Keratinocyte (primary cell): ENCODE data around the gene SLC4A5. TPM values are rescaled to one million over a fixed set of nuclear protein-coding genes. Genes with fewer than 3 reads are reported as not detected.

Experiments
- DNase-seq: peaks from one replicate; pipeline ENCODE4 v3.0.0-alpha.2; 2011; ENCODE audit warnings: low read depth, missing footprints, low spot score
- FAIRE-seq: peaks from 2 replicates; lab custom pipeline; 2011; peaks lifted over from hg19 to GRCh38; lab: Jason Lieb, UNC
- H2AFZ ChIP-seq: 2 replicates; pipeline ENCODE4 v1.6.0; 2012; ENCODE audit warnings: low read length, control low read depth, inconsistent platforms; ENCODE audit not compliant: control insufficient read depth
- H3K27ac ChIP-seq: 2 replicates; pipeline ENCODE4 v1.5.1; 2011; ENCODE audit warnings: low read length; ENCODE audit not compliant: control insufficient read depth, insufficient read depth
- H3K27me3 ChIP-seq: 3 replicates; pipeline ENCODE4 v1.6.0; 2011; ENCODE audit warnings: low read length; ENCODE audit not compliant: control insufficient read depth, insufficient read depth; ENCODE audit errors: extremely low read depth
- H3K36me3 ChIP-seq, 2 experiments: 2 replicates in 1 of 2; 3 replicates in 1 of 2; pipeline ENCODE4 v1.5.1; 2011; ENCODE audit warnings: low read length in 2 of 2, mild to moderate bottlenecking in 1 of 2; ENCODE audit not compliant: control insufficient read depth in 2 of 2, insufficient read depth in 2 of 2; ENCODE audit errors: extremely low read depth in 1 of 2
- H3K4me1 ChIP-seq: 3 replicates; pipeline ENCODE4 v1.5.1; 2011; ENCODE audit warnings: low read length; ENCODE audit not compliant: control insufficient read depth, insufficient read depth; ENCODE audit errors: extremely low read depth
- H3K4me2 ChIP-seq: 3 replicates; pipeline ENCODE4 v1.6.0; 2011; ENCODE audit warnings: low read depth, low read length; ENCODE audit not compliant: control insufficient read depth, insufficient read depth; ENCODE audit errors: extremely low read depth
- H3K4me3 ChIP-seq, 3 experiments: fragments of 200-600 bp in 1 of 3; sonication (generic) in 1 of 3; 2 replicates in 2 of 3; 3 replicates in 1 of 3; pipeline ENCODE4 v1.5.1; 2011 to 2016; ENCODE audit warnings: low read length in 3 of 3, mild to moderate bottlenecking in 3 of 3, control low read depth in 2 of 3, inconsistent platforms in 1 of 3, low read depth in 1 of 3, mixed read lengths in 1 of 3, mixed run types in 1 of 3, moderate library complexity in 1 of 3; ENCODE audit not compliant: control insufficient read depth in 2 of 3, insufficient read depth in 2 of 3; ENCODE audit errors: extremely low read depth in 1 of 3
- H3K79me2 ChIP-seq: 2 replicates; pipeline ENCODE4 v1.6.0; 2012; ENCODE audit warnings: low read length; ENCODE audit not compliant: control insufficient read depth, insufficient read depth
- H3K9ac ChIP-seq: 3 replicates; pipeline ENCODE4 v1.6.0; 2011; ENCODE audit warnings: low read length; ENCODE audit not compliant: control insufficient read depth, insufficient read depth; ENCODE audit errors: extremely low read depth
- H3K9me1 ChIP-seq: 3 replicates; pipeline ENCODE4 v1.6.0; 2011; ENCODE audit warnings: low read length; ENCODE audit not compliant: control insufficient read depth, insufficient read depth; ENCODE audit errors: extremely low read depth
- H3K9me3 ChIP-seq: 2 replicates; pipeline ENCODE4 v1.5.1; 2012; ENCODE audit warnings: low read depth, low read length; ENCODE audit not compliant: control insufficient read depth
- H4K20me1 ChIP-seq: 3 replicates; pipeline ENCODE4 v1.6.0; 2011; ENCODE audit warnings: low read length; ENCODE audit not compliant: control insufficient read depth, insufficient read depth; ENCODE audit errors: extremely low read depth
- EZH2 ChIP-seq: IDR thresholded peaks from one replicate; pipeline ENCODE4 v1.6.1; 2012; ENCODE audit warnings: inconsistent platforms, mild to moderate bottlenecking, low read length, moderate library complexity
- dilution Hi-C: fragments of 300-500 bp; cut with MboI; formaldehyde crosslinking; loops from one replicate; pipeline ENCODE4 v1.7.0; 2020; ENCODE audit warnings: low sequenced_read_pairs; ENCODE audit not compliant: extremely low pct_ligation_motif_present
- polyA plus RNA-seq, 5 experiments: library from polyadenylated mRNA; depleted of rRNA in 3 of 5; stranded (reverse) in 3 of 5; stranded (forward) in 1 of 5; unstranded in 1 of 5; fragments of >200 nt; gene quantifications; 1 replicate in 1 of 5; 2 replicates in 3 of 5; 3 replicates in 1 of 5; pipeline versions ENCODE4 v1.2.1 to v1.2.3, GENCODE V29; 2011 to 2012; ENCODE audit warnings: missing spikeins in 2 of 5, low read depth in 1 of 5, low replicate concordance in 1 of 5
- TF ChIP-seq, protein P1 (sequence below), 3 experiments: IDR thresholded peaks in 1 of 3; conservative IDR thresholded peaks in 1 of 3; optimal IDR thresholded peaks in 1 of 3; 2 replicates in 2 of 3; 3 replicates in 1 of 3; pipeline versions ENCODE3 to v1.5.1; 2011; ENCODE audit warnings: low read length in 3 of 3, mild to moderate bottlenecking in 3 of 3, moderate library complexity in 2 of 3, control low read depth in 1 of 3, inconsistent platforms in 1 of 3; ENCODE audit not compliant: insufficient read depth in 2 of 3; ENCODE audit errors: extremely low read depth in 1 of 3

SLC4A5 gene
- polyA plus RNA-seq, 1 donor (not counting 4 experiments of a cell fraction or from before 2014, with no cell fraction given) = 0.22 TPM

GRCh38 chr2:74178211-74179062 is 164.8 kb downstream of the SLC4A5 start, which contains the start of gene MOB1A:
TSS of gene MOB1A (minus strand) at chr2:74178879. CDS start at chr2:74178674, 205 bp downstream.
- peak within 1 kb of the TSS; percentile 92 for H3K4me2 ChIP-seq
- peak within 1 kb of the TSS; percentile 92 for H3K9ac ChIP-seq
- H3K79me2 ChIP-seq = peaks cover 50% of the 10 kb centered on the region
- peak within 1 kb of the TSS; percentile 82 for H3K27ac ChIP-seq
- peak within 1 kb of the TSS; percentile 92 to 99 (median 95) for H3K4me3 ChIP-seq
- H3K4me1 ChIP-seq = peaks cover 10% of the 10 kb centered on the region
- H2AFZ ChIP-seq = peak within 1 kb of the TSS; percentile 77
- H4K20me1 ChIP-seq = peaks cover 9% of the 10 kb centered on the region
- no peaks in the 10 kb centered on the region for H3K27me3 ChIP-seq
- dilution Hi-C loops = no loop called here
- peak; percentile 69 for FAIRE-seq
- no peak for TF ChIP-seq EZH2
- TF ChIP-seq, protein P1, sequence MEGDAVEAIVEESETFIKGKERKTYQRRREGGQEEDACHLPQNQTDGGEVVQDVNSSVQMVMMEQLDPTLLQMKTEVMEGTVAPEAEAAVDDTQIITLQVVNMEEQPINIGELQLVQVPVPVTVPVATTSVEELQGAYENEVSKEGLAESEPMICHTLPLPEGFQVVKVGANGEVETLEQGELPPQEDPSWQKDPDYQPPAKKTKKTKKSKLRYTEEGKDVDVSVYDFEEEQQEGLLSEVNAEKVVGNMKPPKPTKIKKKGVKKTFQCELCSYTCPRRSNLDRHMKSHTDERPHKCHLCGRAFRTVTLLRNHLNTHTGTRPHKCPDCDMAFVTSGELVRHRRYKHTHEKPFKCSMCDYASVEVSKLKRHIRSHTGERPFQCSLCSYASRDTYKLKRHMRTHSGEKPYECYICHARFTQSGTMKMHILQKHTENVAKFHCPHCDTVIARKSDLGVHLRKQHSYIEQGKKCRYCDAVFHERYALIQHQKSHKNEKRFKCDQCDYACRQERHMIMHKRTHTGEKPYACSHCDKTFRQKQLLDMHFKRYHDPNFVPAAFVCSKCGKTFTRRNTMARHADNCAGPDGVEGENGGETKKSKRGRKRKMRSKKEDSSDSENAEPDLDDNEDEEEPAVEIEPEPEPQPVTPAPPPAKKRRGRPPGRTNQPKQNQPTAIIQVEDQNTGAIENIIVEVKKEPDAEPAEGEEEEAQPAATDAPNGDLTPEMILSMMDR (optimal IDR thresholded peaks at IDR 0.05 in 1 of 3, IDR thresholded peaks at IDR 0.05 in 1 of 3, conservative IDR thresholded peaks at IDR 0.05 in 1 of 3; ENCODE audit: extremely low read depth in 1 of 3, insufficient read depth in 2 of 3, low read length in 3 of 3) = no peak
- peak; percentile 83 for DNase-seq
- H3K9me1 ChIP-seq = no peaks in the 10 kb centered on the region
- no peaks in the 10 kb centered on the region for H3K36me3 ChIP-seq
- no peaks in the 10 kb centered on the region for H3K9me3 ChIP-seq

DNA sequence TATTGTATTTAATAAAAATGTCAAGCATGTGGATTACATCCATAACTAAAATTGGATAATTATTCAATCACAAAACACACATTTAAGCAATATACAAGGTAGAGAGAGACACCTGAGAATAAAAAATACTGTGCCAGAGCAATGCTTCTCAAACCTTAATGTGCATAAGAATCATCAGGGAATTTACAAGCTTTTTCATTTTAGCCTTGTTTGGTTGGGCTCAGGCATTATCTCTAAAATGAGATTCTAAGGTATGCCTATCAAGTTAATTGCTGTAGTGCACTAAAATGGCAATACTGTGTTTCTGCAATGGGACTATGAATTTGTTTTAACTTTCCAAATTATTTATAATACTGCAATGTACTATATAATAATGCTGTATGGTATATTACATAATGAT is 165.5 kb downstream of the SLC4A5 start:
- Histone ChIP-seq H3K36me3 (no peaks in the 10 kb centered on the region), H3K27ac (peak overlapping the region; percentile 82), H2AFZ (no peak overlapping the region), H3K4me3 (peak overlapping the region; percentile 92 to 99 (median 95)), H3K9me1 (no peaks in the 10 kb centered on the region), H3K9ac (peak overlapping the region; percentile 92), H3K9me3 (no peaks in the 10 kb centered on the region), H3K4me2 (peak overlapping the region; percentile 92), H3K79me2 (peaks cover 56% of the 10 kb centered on the region), H4K20me1 (peaks cover 9% of the 10 kb centered on the region), H3K27me3 (no peaks in the 10 kb centered on the region), H3K4me1 (peaks cover 10% of the 10 kb centered on the region)
- TF ChIP-seq EZH2 = no peak
- TF ChIP-seq, protein P1 (optimal IDR thresholded peaks at IDR 0.05 in 1 of 3, IDR thresholded peaks at IDR 0.05 in 1 of 3, conservative IDR thresholded peaks at IDR 0.05 in 1 of 3; ENCODE audit: extremely low read depth in 1 of 3, insufficient read depth in 2 of 3, low read length in 3 of 3) = no peak
- no peak for FAIRE-seq
- dilution Hi-C loops = no loop called here
- no peak for DNase-seq
